PFSK-1 (cell line): Measurements from ENCODE around the gene RHBDL3.

Experiments used
- FOXP2 ChIP-seq: optimal IDR thresholded peaks from 2 replicates; pipeline ENCODE3; 2011; ENCODE audit warnings: borderline replicate concordance, control low read depth, inconsistent platforms; ENCODE audit not compliant: insufficient read depth; ENCODE audit errors: extremely low read length, extremely low read depth
- POLR2AphosphoS5 ChIP-seq: IDR thresholded peaks from 2 replicates; pipeline ENCODE4 v1.6.1; 2012; ENCODE audit warnings: low read depth, mild to moderate bottlenecking, control low read depth, low read length, moderate library complexity
- REST ChIP-seq, 2 experiments: IDR thresholded peaks; 2 replicates each; pipeline versions ENCODE4 v1.6.1 to v1.8.0; 2011 to 2012; ENCODE audit warnings: low read depth in 2 of 2, low read length in 2 of 2, control low read depth in 1 of 2, inconsistent platforms in 1 of 2, mild to moderate bottlenecking in 1 of 2, moderate library complexity in 1 of 2; ENCODE audit not compliant: insufficient read depth in 1 of 2
- SIN3A ChIP-seq: IDR thresholded peaks from 2 replicates; pipeline ENCODE4 v1.6.1; 2012; ENCODE audit warnings: mild to moderate bottlenecking, low read length, moderate library complexity, borderline replicate concordance; ENCODE audit not compliant: insufficient read depth
- TAF1 ChIP-seq: IDR thresholded peaks from 2 replicates; pipeline ENCODE4 v1.6.1; 2012; ENCODE audit warnings: low read length, control low read depth, borderline replicate concordance; ENCODE audit not compliant: insufficient read depth

RHBDL3 gene

GRCh38 chr17:32323811-32324491, 58.3 kb downstream of the RHBDL3 start:
- TF ChIP-seq SIN3A (no peak), POLR2AphosphoS5 (no peak), REST (IDR thresholded peaks at IDR 0.05; ENCODE audit: insufficient read depth in 1 of 2, low read depth in 2 of 2, low read length in 2 of 2) (no peak), FOXP2 (no peak), TAF1 (no peak)

GRCh38 chr17:32327911-32328310, 62.3 kb downstream of the RHBDL3 start:
- TF ChIP-seq SIN3A: no peak
- no peak for TF ChIP-seq POLR2AphosphoS5
- no peak for TF ChIP-seq REST (IDR thresholded peaks at IDR 0.05; ENCODE audit: insufficient read depth in 1 of 2, low read depth in 2 of 2, low read length in 2 of 2)
- TF ChIP-seq FOXP2: no peak
- no peak for TF ChIP-seq TAF1

DNA sequence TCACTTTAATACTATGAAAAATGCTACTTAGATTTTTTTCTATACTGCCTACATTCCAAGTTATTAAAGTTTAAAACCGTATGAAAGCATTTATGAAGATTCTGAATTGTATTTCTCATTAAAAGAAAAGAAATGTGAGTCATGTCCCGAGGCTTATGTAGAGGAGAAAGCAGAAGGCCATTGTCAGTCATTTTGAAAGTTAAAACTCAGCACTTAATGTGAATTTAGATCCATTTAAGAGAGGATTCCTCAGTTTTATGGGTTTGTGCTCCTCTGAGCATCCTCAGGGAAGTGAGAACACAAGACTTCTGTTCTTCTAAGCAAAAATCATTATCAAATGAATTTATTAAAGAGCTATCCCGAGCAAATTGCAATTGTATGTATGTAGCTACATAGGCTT, 64.5 kb downstream of the RHBDL3 start:
- TF ChIP-seq TAF1 (no peak), REST (IDR thresholded peaks at IDR 0.05; ENCODE audit: insufficient read depth in 1 of 2, low read depth in 2 of 2, low read length in 2 of 2) (no peak), FOXP2 (no peak), POLR2AphosphoS5 (no peak), SIN3A (no peak)

DNA sequence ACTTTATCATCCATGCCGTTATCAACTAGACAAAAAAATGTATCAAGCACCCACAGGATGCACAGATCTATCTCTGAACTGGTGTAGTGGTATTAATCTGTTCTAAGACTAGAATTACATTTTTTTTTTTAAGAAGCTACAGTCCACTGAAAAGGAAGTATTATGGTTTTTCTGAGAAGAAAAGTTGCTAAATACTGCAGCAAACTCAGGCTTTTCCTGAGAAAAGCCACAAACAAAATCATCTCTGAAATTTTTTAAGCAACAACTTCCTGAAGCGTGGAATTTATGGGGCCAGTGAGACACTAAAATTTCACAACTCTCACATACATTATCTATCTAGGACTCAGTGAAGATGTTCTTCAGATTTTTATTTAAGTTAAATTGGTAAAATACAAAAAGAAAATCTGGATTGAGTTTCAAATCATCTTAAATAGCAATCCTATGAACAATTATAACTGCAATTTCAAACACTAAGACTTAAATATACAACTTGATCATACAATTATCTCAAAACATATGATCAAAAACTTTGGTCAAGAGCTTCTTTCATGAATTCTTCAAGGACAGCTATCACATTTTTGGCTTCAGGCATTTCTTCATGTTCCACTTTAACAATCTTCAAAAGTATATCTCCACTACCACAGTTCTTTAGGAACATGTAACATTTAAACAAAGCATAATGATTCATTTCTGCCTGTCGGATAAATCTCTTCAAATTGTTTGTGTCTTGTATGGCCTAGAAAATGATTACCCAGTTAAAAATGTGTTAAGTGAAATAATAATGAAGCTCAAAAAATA, 65.8 kb downstream of the RHBDL3 start:
- TF ChIP-seq TAF1 (no peak), POLR2AphosphoS5 (no peak), SIN3A (no peak), REST (IDR thresholded peaks at IDR 0.05; ENCODE audit: insufficient read depth in 1 of 2, low read depth in 2 of 2, low read length in 2 of 2) (no peak), FOXP2 (no peak)

- TF ChIP-seq FOXP2: no peak
- no peak for TF ChIP-seq REST (IDR thresholded peaks at IDR 0.05; ENCODE audit: insufficient read depth in 1 of 2, low read depth in 2 of 2, low read length in 2 of 2)
- no peak for TF ChIP-seq POLR2AphosphoS5
- no peak for TF ChIP-seq TAF1
- TF ChIP-seq SIN3A: no peak
These were observed 67.6 kb downstream of the RHBDL3 start for GRCh38 chr17:32333187-32333586.
